Endothelial cell (in vitro differentiated cells): Measurements from ENCODE around the gene FAM83C. TPM values are rescaled to one million over a fixed set of nuclear protein-coding genes. Genes with fewer than 3 reads are reported as not detected.

ENCODE experiments used
- DNase-seq: peaks from one replicate; pipeline ENCODE4 v3.0.0; 2021; ENCODE audit warnings: low spot score
- H3K27ac Mint-ChIP-seq: one replicate; pipeline ENCODE4 v1.8.0; 2021; ENCODE audit warnings: mixed read lengths, inconsistent platforms; ENCODE audit not compliant: unreplicated experiment
- H3K27me3 Mint-ChIP-seq: one replicate; pipeline ENCODE4 v1.8.0; 2021; ENCODE audit warnings: mild to moderate bottlenecking, moderate library complexity, mixed read lengths, inconsistent platforms; ENCODE audit not compliant: unreplicated experiment
- H3K36me3 Mint-ChIP-seq: one replicate; pipeline ENCODE4 v1.8.0; 2021; ENCODE audit warnings: mild to moderate bottlenecking, low read depth, mixed read lengths, inconsistent platforms; ENCODE audit not compliant: unreplicated experiment
- H3K4me1 Mint-ChIP-seq: one replicate; pipeline ENCODE4 v1.8.0; 2021; ENCODE audit warnings: mild to moderate bottlenecking, mixed read lengths, inconsistent platforms; ENCODE audit not compliant: unreplicated experiment
- H3K4me3 Mint-ChIP-seq: one replicate; pipeline ENCODE4 v1.8.0; 2021; ENCODE audit warnings: mild to moderate bottlenecking, mixed read lengths, inconsistent platforms; ENCODE audit not compliant: unreplicated experiment
- H3K9me3 Mint-ChIP-seq: one replicate; pipeline ENCODE4 v1.8.0; 2021; ENCODE audit warnings: mixed read lengths, inconsistent platforms; ENCODE audit not compliant: unreplicated experiment
- total RNA-seq: library from RNA; stranded (reverse); fragmentation: NEBNext Ultra II Directional; extraction: Animal tissue kit (Norgen Biotek cat#: 25700); gene quantifications from one replicate; pipeline ENCODE4 v1.2.1, GENCODE V29; 2021; ENCODE audit not compliant: unreplicated experiment
- TF ChIP-seq, protein P1 (sequence below): fragments of 200-600 bp; sonication (generic); IDR thresholded peaks from one replicate; pipeline ENCODE4 v1.5.0; 2021; ENCODE audit warnings: antibody characterized with exemption; ENCODE audit not compliant: unreplicated experiment

FAM83C gene
- total RNA-seq, 1 donor from 2014 or later: not detected

DNA sequence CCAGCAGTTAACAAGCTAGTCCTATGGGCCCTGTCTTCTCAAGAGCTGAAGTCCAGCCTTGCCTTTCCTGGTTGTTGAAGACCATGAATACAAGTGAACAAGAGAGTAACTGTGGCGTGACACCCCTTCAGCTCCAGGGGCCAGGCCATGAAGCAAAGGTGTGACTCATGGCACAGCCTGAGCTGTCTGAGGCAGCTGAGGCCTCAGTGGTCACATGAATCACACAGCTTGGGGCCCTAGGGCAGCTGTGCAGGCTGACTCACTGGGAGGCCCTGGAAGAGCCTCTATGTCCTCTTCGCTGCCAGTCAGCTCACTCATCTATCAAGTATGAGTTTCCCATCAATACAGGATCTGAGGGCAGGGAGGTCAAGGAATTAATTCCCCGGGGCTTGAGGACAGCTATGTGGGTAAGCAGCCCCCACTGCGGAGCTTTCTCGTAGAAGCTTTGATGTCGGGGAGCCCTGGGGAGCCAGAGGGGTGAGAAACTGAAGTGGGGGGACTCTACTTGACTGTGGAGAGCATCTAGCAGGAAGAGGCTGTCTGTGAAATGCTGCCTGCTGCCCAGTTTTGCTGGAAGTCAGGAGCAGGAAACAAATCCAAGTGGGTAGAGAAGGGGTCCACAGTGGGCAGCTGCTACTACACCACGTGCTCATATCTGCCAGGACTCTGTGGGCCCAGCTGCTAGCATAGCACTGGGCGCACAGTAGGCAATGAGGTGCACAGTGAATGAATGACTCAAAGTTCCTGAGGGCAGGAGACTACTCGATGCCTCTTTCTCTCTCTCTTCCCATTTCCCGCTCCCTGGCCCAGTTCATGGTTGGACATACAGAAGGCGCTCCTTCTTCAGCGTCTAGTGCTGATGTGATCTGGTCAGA is 13.7 kb upstream of the FAM83C start:
- H3K4me1 Mint-ChIP-seq: peaks cover 7% of the 10 kb centered on the region
- H3K27me3 Mint-ChIP-seq: peaks cover 14% of the 10 kb centered on the region
- no peak for DNase-seq
- peak overlapping the region; percentile 47 for H3K4me3 Mint-ChIP-seq
- TF ChIP-seq, protein P1, sequence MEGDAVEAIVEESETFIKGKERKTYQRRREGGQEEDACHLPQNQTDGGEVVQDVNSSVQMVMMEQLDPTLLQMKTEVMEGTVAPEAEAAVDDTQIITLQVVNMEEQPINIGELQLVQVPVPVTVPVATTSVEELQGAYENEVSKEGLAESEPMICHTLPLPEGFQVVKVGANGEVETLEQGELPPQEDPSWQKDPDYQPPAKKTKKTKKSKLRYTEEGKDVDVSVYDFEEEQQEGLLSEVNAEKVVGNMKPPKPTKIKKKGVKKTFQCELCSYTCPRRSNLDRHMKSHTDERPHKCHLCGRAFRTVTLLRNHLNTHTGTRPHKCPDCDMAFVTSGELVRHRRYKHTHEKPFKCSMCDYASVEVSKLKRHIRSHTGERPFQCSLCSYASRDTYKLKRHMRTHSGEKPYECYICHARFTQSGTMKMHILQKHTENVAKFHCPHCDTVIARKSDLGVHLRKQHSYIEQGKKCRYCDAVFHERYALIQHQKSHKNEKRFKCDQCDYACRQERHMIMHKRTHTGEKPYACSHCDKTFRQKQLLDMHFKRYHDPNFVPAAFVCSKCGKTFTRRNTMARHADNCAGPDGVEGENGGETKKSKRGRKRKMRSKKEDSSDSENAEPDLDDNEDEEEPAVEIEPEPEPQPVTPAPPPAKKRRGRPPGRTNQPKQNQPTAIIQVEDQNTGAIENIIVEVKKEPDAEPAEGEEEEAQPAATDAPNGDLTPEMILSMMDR: no peak
- H3K36me3 Mint-ChIP-seq: peaks cover 3% of the 10 kb centered on the region
- no peaks in the 10 kb centered on the region for H3K9me3 Mint-ChIP-seq
- H3K27ac Mint-ChIP-seq: no peak overlapping the region

DNA sequence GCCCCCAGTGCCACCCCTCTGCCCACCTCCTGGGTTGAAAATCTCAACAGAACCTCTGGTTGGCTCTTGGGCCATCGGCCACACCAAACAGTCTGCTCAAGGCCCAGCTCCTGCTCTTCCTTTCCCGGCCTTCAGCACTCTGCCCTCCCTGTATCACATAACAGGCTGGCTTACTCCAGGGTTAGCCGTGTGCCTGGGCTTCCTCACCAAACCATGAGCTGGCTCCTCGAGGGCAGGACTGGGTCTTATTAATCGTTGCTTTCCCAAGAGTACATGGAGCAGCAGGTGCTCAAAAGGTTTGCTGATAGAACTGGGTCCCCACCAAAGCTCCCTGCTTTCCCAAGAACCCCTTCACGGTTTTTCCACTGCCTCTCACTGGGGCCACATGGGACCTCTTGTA is 12.7 kb upstream of the FAM83C start:
- no peak for DNase-seq
- Mint-ChIP-seq H3K27me3 (peaks cover 15% of the 10 kb centered on the region), H3K4me3 (no peak overlapping the region), H3K36me3 (peaks cover 3% of the 10 kb centered on the region), H3K27ac (no peak overlapping the region), H3K4me1 (peaks cover 9% of the 10 kb centered on the region), H3K9me3 (no peaks in the 10 kb centered on the region)
- TF ChIP-seq, protein P1: no peak

DNA sequence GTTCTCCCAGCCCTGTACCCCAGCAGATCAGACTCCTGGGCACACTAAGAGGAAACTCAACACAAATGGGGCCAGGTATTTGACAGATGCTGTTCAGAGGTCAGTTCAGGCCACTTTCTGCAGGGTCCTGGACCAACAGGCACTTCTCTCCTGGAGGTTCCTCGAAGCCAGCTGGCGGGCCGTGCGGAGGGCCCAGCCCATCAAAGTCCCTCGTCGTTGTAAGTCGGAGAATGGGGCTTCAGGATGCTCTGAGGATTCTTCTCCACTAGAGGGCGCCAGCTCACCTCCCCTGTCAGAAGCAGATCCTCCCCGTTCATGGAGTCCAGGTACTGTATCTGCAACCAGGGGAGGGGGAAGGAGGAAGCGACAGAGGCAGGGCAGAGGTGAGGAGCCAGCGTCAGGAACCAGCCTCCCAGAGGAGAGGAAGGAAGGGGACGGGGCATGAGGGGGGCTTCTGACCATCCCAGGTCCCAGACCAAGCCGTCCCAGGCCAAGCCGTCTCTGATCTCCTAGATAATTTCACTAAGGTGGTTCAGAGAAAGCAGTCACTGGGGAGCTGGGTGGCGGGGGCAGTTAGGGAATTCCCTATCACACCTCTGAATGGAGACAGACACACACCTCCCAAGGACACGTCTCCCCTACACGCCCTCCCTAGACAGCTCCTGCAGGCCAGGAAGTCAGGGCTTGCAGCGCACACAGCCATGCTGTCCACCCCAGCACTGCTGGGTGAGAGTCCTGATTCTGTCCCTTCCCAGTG is 11.7 kb upstream of the FAM83C start:
- H3K4me3 Mint-ChIP-seq: no peak overlapping the region
- H3K36me3 Mint-ChIP-seq: peaks cover 3% of the 10 kb centered on the region
- peaks cover 17% of the 10 kb centered on the region for H3K27me3 Mint-ChIP-seq
- H3K9me3 Mint-ChIP-seq: no peaks in the 10 kb centered on the region
- DNase-seq: peak; percentile 86
- TF ChIP-seq, protein P1: peak; percentile 84
- H3K27ac Mint-ChIP-seq: no peak overlapping the region
- H3K4me1 Mint-ChIP-seq: peaks cover 14% of the 10 kb centered on the region

DNA sequence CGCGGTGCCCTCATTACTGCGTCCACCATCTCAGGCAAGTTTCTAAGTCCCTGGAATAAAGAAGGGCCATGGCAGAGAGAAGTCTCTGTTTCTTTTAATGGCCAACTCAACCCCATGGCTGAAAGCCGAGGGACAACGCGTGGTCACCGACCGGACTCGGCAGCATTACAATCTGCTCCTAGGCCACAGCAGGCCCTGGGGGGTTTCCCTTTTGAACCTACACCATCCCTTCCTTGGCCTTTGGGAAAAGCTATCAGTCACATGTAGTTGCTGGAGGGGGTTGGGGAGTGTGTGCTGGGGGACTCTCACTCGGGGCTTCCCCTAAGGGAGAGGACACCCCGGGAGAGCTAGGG is 11.1 kb upstream of the FAM83C start:
- H3K27me3 Mint-ChIP-seq: peaks cover 19% of the 10 kb centered on the region
- peaks cover 14% of the 10 kb centered on the region for H3K4me1 Mint-ChIP-seq
- no peak overlapping the region for H3K4me3 Mint-ChIP-seq
- TF ChIP-seq, protein P1: no peak
- no peak for DNase-seq
- peaks cover 6% of the 10 kb centered on the region for H3K36me3 Mint-ChIP-seq
- no peak overlapping the region for H3K27ac Mint-ChIP-seq
- no peaks in the 10 kb centered on the region for H3K9me3 Mint-ChIP-seq
